ENCODE measurements around the gene ALG12. TPM values are rescaled to one million over a fixed set of nuclear protein-coding genes. Genes with fewer than 3 reads are reported as not detected.
A peak's percentile ranks its signal among the peaks of the same experiment; 100 is the strongest.

Gene ALG12
- total RNA-seq, 2 experiments from 2014 or later = 16.3 to 17.4 TPM

- peaks cover under 1% of the 10 kb centered on the region for H3K36me3 Mint-ChIP-seq (ENCODE audit: low read depth)
- ChIA-PET CTCF (no interaction called here), POLR2A (interaction anchor here (0.7 to 0.9 kb wide), 2 partner anchors 12 to 20 kb away, joined by 3 to 5 read pairs; no protein-coding TSS in a partner anchor)
- ATAC-seq (no peak), DNase-seq (no peak)
- no peaks in the 10 kb centered on the region for H3K27me3 Mint-ChIP-seq (ENCODE audit: low read depth)
- H3K27ac Mint-ChIP-seq = no peak overlapping the region
- H3K9me3 Mint-ChIP-seq (ENCODE audit: insufficient read depth) = no peaks in the 10 kb centered on the region
- H3K4me1 Mint-ChIP-seq (ENCODE audit: low read depth) = peaks cover 9% of the 10 kb centered on the region
- no peak overlapping the region for H3K4me3 Mint-ChIP-seq
Observed at GRCh38 chr22:49956418-49956770, 38.2 kb upstream of the ALG12 start.

- H3K4me3 Mint-ChIP-seq = no peak overlapping the region
- H3K36me3 Mint-ChIP-seq (ENCODE audit: low read depth) = no peaks in the 10 kb centered on the region
- DNase-seq (no peak), ATAC-seq (no peak)
- ChIA-PET POLR2A (interaction anchor here (0.7 to 0.9 kb wide), 2 partner anchors 12 to 19 kb away, joined by 3 to 5 read pairs; no protein-coding TSS in a partner anchor), CTCF (no interaction called here)
- peaks cover 9% of the 10 kb centered on the region for H3K4me1 Mint-ChIP-seq (ENCODE audit: low read depth)
- no peak overlapping the region for H3K27ac Mint-ChIP-seq
- H3K9me3 Mint-ChIP-seq (ENCODE audit: insufficient read depth) = no peaks in the 10 kb centered on the region
- no peaks in the 10 kb centered on the region for H3K27me3 Mint-ChIP-seq (ENCODE audit: low read depth)
Observed at GRCh38 chr22:49955581-49956417, 37.6 kb upstream of the ALG12 start.

GRCh38 chr22:49954991-49955580 is 36.8 kb upstream of the ALG12 start:
- H3K4me3 Mint-ChIP-seq = no peak overlapping the region
- ChIA-PET CTCF (no interaction called here), POLR2A (no interaction called here)
- ATAC-seq (no peak), DNase-seq (no peak)
- no peaks in the 10 kb centered on the region for H3K9me3 Mint-ChIP-seq (ENCODE audit: insufficient read depth)
- H3K27me3 Mint-ChIP-seq (ENCODE audit: low read depth) = no peaks in the 10 kb centered on the region
- peaks cover 9% of the 10 kb centered on the region for H3K4me1 Mint-ChIP-seq (ENCODE audit: low read depth)
- H3K27ac Mint-ChIP-seq = no peak overlapping the region
- H3K36me3 Mint-ChIP-seq (ENCODE audit: low read depth) = no peaks in the 10 kb centered on the region

GRCh38 chr22:49954354-49954753 is 36.1 kb upstream of the ALG12 start:
- no peaks in the 10 kb centered on the region for H3K9me3 Mint-ChIP-seq (ENCODE audit: insufficient read depth)
- CTCF ChIA-PET = no interaction called here

GRCh38 chr22:49953680-49954344 is 35.6 kb upstream of the ALG12 start:
- Mint-ChIP-seq H3K27ac (no peak overlapping the region), H3K36me3 (ENCODE audit: low read depth) (no peaks in the 10 kb centered on the region), H3K4me1 (ENCODE audit: low read depth) (peaks cover 1% of the 10 kb centered on the region), H3K27me3 (ENCODE audit: low read depth) (no peaks in the 10 kb centered on the region), H3K4me3 (no peak overlapping the region), H3K9me3 (ENCODE audit: insufficient read depth) (no peaks in the 10 kb centered on the region)
- DNase-seq (no peak), ATAC-seq (no peak)
- POLR2A ChIA-PET = no interaction called here
- CTCF ChIA-PET = no interaction called here

More at GRCh38 chr22:49954354-49954753, 36.1 kb upstream of the ALG12 start:
- Mint-ChIP-seq H3K4me1 (ENCODE audit: low read depth) (peaks cover 6% of the 10 kb centered on the region), H3K27me3 (ENCODE audit: low read depth) (no peaks in the 10 kb centered on the region), H3K4me3 (no peak overlapping the region), H3K36me3 (ENCODE audit: low read depth) (no peaks in the 10 kb centered on the region), H3K27ac (no peak overlapping the region)
- POLR2A ChIA-PET = no interaction called here
- no peak for DNase-seq
- no peak for ATAC-seq

GRCh38 chr22:49953027-49953679 is 34.9 kb upstream of the ALG12 start:
- no peak overlapping the region for H3K27ac Mint-ChIP-seq

GRCh38 chr22:49951986-49952896 is 34.0 kb upstream of the ALG12 start:
- no peak for ATAC-seq
- no peaks in the 10 kb centered on the region for H3K36me3 Mint-ChIP-seq (ENCODE audit: low read depth)
- ChIA-PET CTCF (no interaction called here), POLR2A (interaction anchor here (0.7 to 0.8 kb wide), 2 partner anchors 27 to 290 kb away, joined by 3 read pairs; no protein-coding TSS in a partner anchor)
- no peak overlapping the region for H3K27ac Mint-ChIP-seq
- no peaks in the 10 kb centered on the region for H3K4me1 Mint-ChIP-seq (ENCODE audit: low read depth)
- H3K9me3 Mint-ChIP-seq (ENCODE audit: insufficient read depth) = no peaks in the 10 kb centered on the region
- no peaks in the 10 kb centered on the region for H3K27me3 Mint-ChIP-seq (ENCODE audit: low read depth)
- no peak overlapping the region for H3K4me3 Mint-ChIP-seq
- DNase-seq = no peak

More at GRCh38 chr22:49953027-49953679, 34.9 kb upstream of the ALG12 start:
- peak; percentile 19 for DNase-seq
- POLR2A ChIA-PET = interaction anchor here (0.8 kb wide), 1 partner anchor 27 kb away, joined by 3 read pairs; no protein-coding TSS in a partner anchor
- ATAC-seq = no peak
- Mint-ChIP-seq H3K36me3 (ENCODE audit: low read depth) (no peaks in the 10 kb centered on the region), H3K4me1 (ENCODE audit: low read depth) (no peaks in the 10 kb centered on the region), H3K4me3 (no peak overlapping the region), H3K9me3 (ENCODE audit: insufficient read depth) (no peaks in the 10 kb centered on the region), H3K27me3 (ENCODE audit: low read depth) (no peaks in the 10 kb centered on the region)
- CTCF ChIA-PET = no interaction called here

- H3K27ac Mint-ChIP-seq = no peak overlapping the region
- no peaks in the 10 kb centered on the region for H3K36me3 Mint-ChIP-seq (ENCODE audit: low read depth)
- ATAC-seq = no peak
- ChIA-PET CTCF (no interaction called here), POLR2A (interaction anchor here (0.6 to 1.6 kb wide), 3 partner anchors 9 to 1057 kb away, joined by 3 to 5 read pairs (median 3); partner anchors contain the start of gene PIM3)
- H3K9me3 Mint-ChIP-seq (ENCODE audit: insufficient read depth) = no peaks in the 10 kb centered on the region
- no peaks in the 10 kb centered on the region for H3K27me3 Mint-ChIP-seq (ENCODE audit: low read depth)
- DNase-seq = no peak
- no peak overlapping the region for H3K4me3 Mint-ChIP-seq
- no peaks in the 10 kb centered on the region for H3K4me1 Mint-ChIP-seq (ENCODE audit: low read depth)
Observed at GRCh38 chr22:49951678-49951985, 33.4 kb upstream of the ALG12 start.

GRCh38 chr22:49951000-49951677 is 32.9 kb upstream of the ALG12 start:
- ATAC-seq (no peak), DNase-seq (no peak)
- Mint-ChIP-seq H3K27me3 (ENCODE audit: low read depth) (no peaks in the 10 kb centered on the region), H3K9me3 (ENCODE audit: insufficient read depth) (no peaks in the 10 kb centered on the region), H3K4me1 (ENCODE audit: low read depth) (peaks cover 3% of the 10 kb centered on the region), H3K36me3 (ENCODE audit: low read depth) (no peaks in the 10 kb centered on the region), H3K27ac (no peak overlapping the region), H3K4me3 (no peak overlapping the region)
- POLR2A ChIA-PET = interaction anchor here (0.6 to 1.6 kb wide), 2 partner anchors 10 to 1056 kb away, joined by 3 to 5 read pairs; partner anchors contain the start of gene PIM3
- CTCF ChIA-PET = no interaction called here

GRCh38 chr22:49950396-49950994 is 32.3 kb upstream of the ALG12 start:
- Mint-ChIP-seq H3K4me1 (ENCODE audit: low read depth) (peaks cover 9% of the 10 kb centered on the region), H3K9me3 (ENCODE audit: insufficient read depth) (peaks cover 3% of the 10 kb centered on the region), H3K27ac (no peak overlapping the region), H3K27me3 (ENCODE audit: low read depth) (no peaks in the 10 kb centered on the region), H3K4me3 (no peak overlapping the region), H3K36me3 (ENCODE audit: low read depth) (no peaks in the 10 kb centered on the region)
- ATAC-seq = no peak
- POLR2A ChIA-PET = interaction anchor here (1.6 kb wide), 1 partner anchor 10 kb away, joined by 5 read pairs; the partner anchor contains the start of gene PIM3
- DNase-seq = no peak
- CTCF ChIA-PET = no interaction called here

Measured in activated CD8-positive, alpha-beta T cell treated with anti-CD3 and anti-CD28 coated beads, Interleukin-2, amount 10 ng/mL, durations not matched to agents 7 days and 5 days (primary cell).